MCF 10A (cell line): ENCODE measurements around the gene OOSP3. TPM values are rescaled to one million over a fixed set of nuclear protein-coding genes. Genes with fewer than 3 reads are reported as not detected.

Source experiments
- BruUV-seq: library from RNA; stranded (reverse); fragments of 400-500 nt; replicated peaks from 2 replicates; lab custom pipeline; 2021; lab: Mats Ljungman, UMichigan
- CTCF ChIA-PET: fragments of 300-600 bp; sonication (Branson Sonifier 250); formaldehyde crosslinking; extraction: SDS; loops from one replicate; lab custom pipeline; 2021; ENCODE audit warnings: antibody characterized with exemption, inconsistent platforms; lab: Yijun Ruan, JAX
- POLR2A ChIA-PET: fragments of 300-600, 350-650 bp; sonication (Branson Sonifier 250); formaldehyde crosslinking; extraction: SDS; loops from one replicate; lab custom pipeline; 2020; ENCODE audit warnings: antibody characterized with exemption, inconsistent platforms; lab: Yijun Ruan, JAX
- DNase-seq: peaks from one replicate; pipeline ENCODE4 v3.0.0-alpha.2; 2018; ENCODE audit not compliant: unreplicated experiment
- H3K27ac Mint-ChIP-seq: one replicate; pipeline ENCODE4 v1.8.0; 2022; ENCODE audit warnings: mild to moderate bottlenecking, low read depth, mixed read lengths; ENCODE audit not compliant: unreplicated experiment
- H3K27me3 Mint-ChIP-seq: one replicate; pipeline ENCODE4 v1.8.0; 2022; ENCODE audit warnings: mixed read lengths; ENCODE audit not compliant: insufficient read depth, unreplicated experiment
- H3K36me3 Mint-ChIP-seq: one replicate; pipeline ENCODE4 v1.8.0; 2022; ENCODE audit warnings: mild to moderate bottlenecking, moderate library complexity, mixed read lengths; ENCODE audit not compliant: insufficient read depth, unreplicated experiment
- H3K4me1 Mint-ChIP-seq: one replicate; pipeline ENCODE4 v1.8.0; 2022; ENCODE audit warnings: mixed read lengths; ENCODE audit not compliant: insufficient read depth, unreplicated experiment
- H3K4me3 Mint-ChIP-seq: one replicate; pipeline ENCODE4 v1.8.0; 2022; ENCODE audit warnings: mild to moderate bottlenecking, moderate library complexity, mixed read lengths; ENCODE audit not compliant: unreplicated experiment
- H3K9me3 Mint-ChIP-seq: one replicate; pipeline ENCODE4 v1.8.0; 2022; ENCODE audit warnings: mixed read lengths; ENCODE audit not compliant: unreplicated experiment
- CTCF ChIP-seq: fragments of 200-600 bp; IDR thresholded peaks from one replicate; pipeline ENCODE4 v1.8.0; 2022; ENCODE audit warnings: antibody characterized with exemption, mild to moderate bottlenecking; ENCODE audit not compliant: unreplicated experiment
- intact Hi-C: fragments of 100-400 bp; cut with micrococcal nuclease; formaldehyde crosslinking; loops from 2 replicates; pipeline ENCODE4 v1.14.1; 2022
- total RNA-seq: library from RNA; stranded (reverse); gene quantifications from 2 replicates; pipeline ENCODE4 v1.2.3, GENCODE V29; 2022

OOSP3 gene
- total RNA-seq, 1 experiment from 2014 or later: not detected

GRCh38 chr11:59865031-59865430, 13.6 kb upstream of the OOSP3 start:
- H3K4me3 Mint-ChIP-seq: no peak overlapping the region
- H3K9me3 Mint-ChIP-seq: no peaks in the 10 kb centered on the region
- intact Hi-C loops: no loop called here
- BruUV-seq: no TSS peak
- no peaks in the 10 kb centered on the region for H3K4me1 Mint-ChIP-seq
- CTCF ChIA-PET: no interaction called here
- POLR2A ChIA-PET: no interaction called here
- H3K27me3 Mint-ChIP-seq: no peaks in the 10 kb centered on the region
- no peak for DNase-seq
- no peak overlapping the region for H3K27ac Mint-ChIP-seq
- no peaks in the 10 kb centered on the region for H3K36me3 Mint-ChIP-seq
- no peak for TF ChIP-seq CTCF

GRCh38 chr11:59866397-59866796, 12.2 kb upstream of the OOSP3 start, which contains the start of gene TCN1:
TCN1 (minus strand) TSS chr11:59866487; CDS start chr11:59866470, 17 bp downstream.
- H3K36me3 Mint-ChIP-seq: no peaks in the 10 kb centered on the region
- POLR2A ChIA-PET: no interaction called here

GRCh38 chr11:59866836-59867235, 11.7 kb upstream of the OOSP3 start:
- ChIA-PET CTCF (interaction anchor here (0.7 to 0.8 kb wide), 2 partner anchors 32 to 44 kb away, joined by 3 read pairs; no protein-coding TSS in a partner anchor), POLR2A (no interaction called here)
- no peak overlapping the region for H3K27ac Mint-ChIP-seq
- no peak for DNase-seq
- no peaks in the 10 kb centered on the region for H3K4me1 Mint-ChIP-seq
- H3K9me3 Mint-ChIP-seq: peaks cover 6% of the 10 kb centered on the region
- no peak overlapping the region for H3K4me3 Mint-ChIP-seq
- BruUV-seq: no TSS peak
- H3K36me3 Mint-ChIP-seq: no peaks in the 10 kb centered on the region
- intact Hi-C loops: no loop called here
- TF ChIP-seq CTCF: no peak
- no peaks in the 10 kb centered on the region for H3K27me3 Mint-ChIP-seq

More at GRCh38 chr11:59866397-59866796, 12.2 kb upstream of the OOSP3 start, which contains the start of gene TCN1:
- no peaks in the 10 kb centered on the region for H3K4me1 Mint-ChIP-seq
- H3K4me3 Mint-ChIP-seq: no peak within 1 kb of the TSS
- intact Hi-C loops: no loop called here
- no peak within 1 kb of the TSS for H3K27ac Mint-ChIP-seq
- no peak for TF ChIP-seq CTCF
- peaks cover 6% of the 10 kb centered on the region for H3K9me3 Mint-ChIP-seq
- no TSS peak for BruUV-seq
- CTCF ChIA-PET: interaction anchor here (0.7 kb wide), 2 partner anchors 9 to 32 kb away, joined by 3 read pairs; no protein-coding TSS in a partner anchor
- no peaks in the 10 kb centered on the region for H3K27me3 Mint-ChIP-seq
- peak; percentile 67 for DNase-seq

- CTCF ChIA-PET: no interaction called here
- no TSS peak for BruUV-seq
- H3K36me3 Mint-ChIP-seq: no peaks in the 10 kb centered on the region
- intact Hi-C loops: no loop called here
- H3K4me3 Mint-ChIP-seq: no peak overlapping the region
- TF ChIP-seq CTCF: no peak
- POLR2A ChIA-PET: no interaction called here
- H3K27me3 Mint-ChIP-seq: no peaks in the 10 kb centered on the region
- no peak overlapping the region for H3K27ac Mint-ChIP-seq
- H3K9me3 Mint-ChIP-seq: peaks cover 6% of the 10 kb centered on the region
- no peak for DNase-seq
- no peaks in the 10 kb centered on the region for H3K4me1 Mint-ChIP-seq
Measured at GRCh38 chr11:59867946-59868345, 10.6 kb upstream of the OOSP3 start.
